Breast epithelium (tissue), 4 donors: ENCODE measurements around the gene MPDZ. TPM values are rescaled to one million over a fixed set of nuclear protein-coding genes. Genes with fewer than 3 reads are reported as not detected.
A peak's percentile ranks its signal among the peaks of the same experiment; 100 is the strongest.

Experiments used
- DNase-seq, 2 donors: peaks; one replicate each; pipeline ENCODE4 v3.0.0-alpha.2; 2019; ENCODE audit warnings: low spot score in 2 of 2
- H3K27ac ChIP-seq, 2 donors: fragments of 200-600 bp; sonication (generic) in 1 of 2; one replicate each; pipeline ENCODE4 v1.5.1; 2016 to 2019; ENCODE audit warnings: mild to moderate bottlenecking in 1 of 2
- H3K27me3 ChIP-seq, 2 donors: fragments of 200-600 bp; sonication (generic) in 1 of 2; one replicate each; pipeline versions ENCODE4 v1.5.1 to v1.6.0; 2017 to 2019; ENCODE audit warnings: control low read depth in 1 of 2, mild to moderate bottlenecking in 1 of 2
- H3K36me3 ChIP-seq: fragments of 200-600 bp; one replicate; pipeline ENCODE4 v1.5.1; 2019
- H3K4me1 ChIP-seq, 2 donors: fragments of 200-600 bp; sonication (generic); one replicate each; pipeline ENCODE4 v1.5.1; 2016 to 2019; ENCODE audit warnings: control low read depth in 1 of 2
- H3K4me3 ChIP-seq, 3 donors: fragments of 200-600 bp; sonication (generic); 1 replicate in 2 of 3; 2 replicates in 1 of 3; pipeline ENCODE4 v1.5.1; 2016 to 2019; ENCODE audit warnings: mild to moderate bottlenecking in 3 of 3, moderate library complexity in 2 of 3
- H3K9me3 ChIP-seq, 2 donors: fragments of 200-600 bp; sonication (generic) in 1 of 2; one replicate each; pipeline ENCODE4 v1.5.1; 2016 to 2019; ENCODE audit warnings: control low read depth in 1 of 2
- CTCF ChIP-seq, 3 donors: fragments of 450-650 bp; IDR thresholded peaks; one replicate each; pipeline ENCODE4 v1.5.1; 2016 to 2017; ENCODE audit warnings: antibody characterized with exemption in 3 of 3, mild to moderate bottlenecking in 3 of 3, moderate library complexity in 3 of 3
- POLR2A ChIP-seq: fragments of 450-650 bp; IDR thresholded peaks from one replicate; pipeline ENCODE4 v1.6.1; 2016; ENCODE audit warnings: antibody characterized with exemption, mild to moderate bottlenecking, moderate library complexity
- POLR2AphosphoS5 ChIP-seq, 3 donors: sonication (generic); formaldehyde crosslinking; IDR thresholded peaks; one replicate each; pipeline ENCODE4 v1.6.1; 2017; ENCODE audit warnings: antibody characterized with exemption in 3 of 3
- intact Hi-C: fragments of 100-400 bp; cut with DNase I; formaldehyde crosslinking; loops from one replicate; pipeline ENCODE4 v1.15.1; 2023; ENCODE audit warnings: low total_unique reads
- total RNA-seq, 3 donors: library from RNA; depleted of rRNA; stranded (reverse); fragments of >200 nt; gene quantifications; one replicate each; pipeline ENCODE4 v1.1.0, GENCODE V29; 2016

MPDZ gene
- total RNA-seq, 3 donors from 2014 or later, result 44.2 to 63.1 (median 61.0) TPM

GRCh38 chr9:13142776-13143175, 136.7 kb downstream of the MPDZ start:
- H3K27ac ChIP-seq, result no peak overlapping the region
- H3K4me1 ChIP-seq, result no peaks in the 10 kb centered on the region
- H3K9me3 ChIP-seq, result no peaks in the 10 kb centered on the region
- H3K4me3 ChIP-seq, result no peak overlapping the region
- H3K27me3 ChIP-seq, result no peaks in the 10 kb centered on the region
- DNase-seq, result no peak
- intact Hi-C loops, result no loop called here
- peaks cover 4% of the 10 kb centered on the region for H3K36me3 ChIP-seq
- TF ChIP-seq POLR2A (no peak), POLR2AphosphoS5 (IDR thresholded peaks at IDR 0.05) (no peak), CTCF (IDR thresholded peaks at IDR 0.05) (no peak)

- Histone ChIP-seq H3K27ac (no peak overlapping the region), H3K4me1 (no peaks in the 10 kb centered on the region), H3K4me3 (no peak overlapping the region), H3K9me3 (no peaks in the 10 kb centered on the region), H3K36me3 (peaks cover 2% of the 10 kb centered on the region), H3K27me3 (no peaks in the 10 kb centered on the region)
- TF ChIP-seq POLR2A (no peak), CTCF (IDR thresholded peaks at IDR 0.05) (no peak), POLR2AphosphoS5 (IDR thresholded peaks at IDR 0.05) (no peak)
- intact Hi-C loops, result no loop called here
- no peak for DNase-seq
Measured at GRCh38 chr9:13141629-13142028, 137.9 kb downstream of the MPDZ start.

DNA sequence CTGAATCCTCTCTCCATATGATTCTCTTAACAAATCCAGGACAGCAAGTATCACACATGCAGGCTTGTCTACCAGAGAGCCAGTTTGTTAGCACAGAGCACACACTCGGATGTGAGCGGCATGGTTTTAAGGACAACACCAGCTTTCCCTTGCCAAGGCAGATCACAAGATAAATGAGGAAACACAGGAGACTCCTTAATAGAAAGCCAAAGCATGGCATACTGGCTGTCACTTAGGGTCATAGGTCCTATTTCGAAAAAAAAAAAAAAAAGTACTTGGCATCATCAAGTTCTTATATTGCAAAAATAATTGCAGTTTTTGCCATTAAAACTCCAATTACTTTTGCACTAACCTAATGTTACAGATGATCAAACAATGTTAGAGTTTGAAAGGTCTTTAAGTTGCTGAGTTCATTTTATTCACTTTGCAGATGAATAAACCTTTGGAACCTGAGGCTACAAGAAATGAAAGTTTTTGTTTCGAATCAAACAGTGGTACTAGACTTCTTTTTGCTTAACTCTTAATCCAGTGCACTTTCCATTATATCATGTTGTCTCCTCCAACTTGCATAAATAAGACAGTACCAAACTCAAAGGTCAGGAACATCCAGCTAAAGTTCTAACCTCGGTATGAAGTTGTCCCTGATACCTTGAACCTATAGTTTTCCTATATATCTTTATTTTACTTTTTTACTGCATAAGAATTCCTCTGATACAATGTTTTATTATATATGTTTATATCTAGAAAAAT, 138.5 kb downstream of the MPDZ start:
- intact Hi-C loops, result no loop called here
- no peak for TF ChIP-seq POLR2AphosphoS5 (IDR thresholded peaks at IDR 0.05)
- no peak for TF ChIP-seq CTCF (IDR thresholded peaks at IDR 0.05)
- TF ChIP-seq POLR2A, result no peak
- no peaks in the 10 kb centered on the region for H3K9me3 ChIP-seq
- H3K27ac ChIP-seq, result no peak overlapping the region
- no peaks in the 10 kb centered on the region for H3K36me3 ChIP-seq
- no peak for DNase-seq
- H3K4me1 ChIP-seq, result no peaks in the 10 kb centered on the region
- H3K4me3 ChIP-seq, result no peak overlapping the region
- no peaks in the 10 kb centered on the region for H3K27me3 ChIP-seq

DNA sequence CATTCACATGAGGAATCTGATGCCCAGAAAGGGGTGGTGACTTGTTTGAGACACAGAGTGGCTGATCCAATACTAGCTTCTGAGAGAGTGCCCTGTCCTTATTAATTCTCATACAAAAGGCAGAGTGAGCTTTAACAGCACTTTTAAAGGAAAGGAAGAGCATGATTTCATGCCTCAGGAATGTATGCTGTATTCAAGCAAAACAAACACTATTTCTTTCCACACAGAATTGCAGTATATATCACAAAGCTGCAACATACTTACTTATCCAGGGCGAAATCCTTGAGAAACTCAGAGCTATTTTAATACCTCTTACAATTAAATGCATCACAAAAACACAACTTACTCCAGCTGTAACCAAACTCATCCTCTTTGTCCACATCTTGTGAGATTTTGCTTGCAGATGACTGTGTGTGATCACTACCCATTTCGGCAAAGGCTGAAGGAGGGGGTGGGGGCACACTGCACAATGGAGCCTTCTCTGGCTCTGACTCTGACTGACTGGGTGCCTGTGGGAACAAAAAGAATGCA, 139.8 kb downstream of the MPDZ start:
- TF ChIP-seq POLR2AphosphoS5 (IDR thresholded peaks at IDR 0.05), result no peak
- TF ChIP-seq POLR2A, result no peak
- no peak for TF ChIP-seq CTCF (IDR thresholded peaks at IDR 0.05)
- no peak for DNase-seq
- Histone ChIP-seq H3K9me3 (no peaks in the 10 kb centered on the region), H3K27ac (peak overlapping the region; percentile 2 to 6), H3K4me1 (no peaks in the 10 kb centered on the region), H3K27me3 (no peaks in the 10 kb centered on the region), H3K36me3 (no peaks in the 10 kb centered on the region), H3K4me3 (no peak overlapping the region)
- intact Hi-C loops, result no loop called here

- H3K36me3 ChIP-seq, result no peaks in the 10 kb centered on the region
Measured at GRCh38 chr9:13137426-13137825, 142.1 kb downstream of the MPDZ start.

More at GRCh38 chr9:13137426-13137825, 142.1 kb downstream of the MPDZ start:
- Histone ChIP-seq H3K4me1 (no peaks in the 10 kb centered on the region), H3K27me3 (no peaks in the 10 kb centered on the region), H3K27ac (no peak overlapping the region), H3K4me3 (no peak overlapping the region), H3K9me3 (no peaks in the 10 kb centered on the region)
- intact Hi-C loops, result no loop called here
- TF ChIP-seq POLR2AphosphoS5 (IDR thresholded peaks at IDR 0.05), result no peak
- no peak for DNase-seq
